ENCODE results near the gene SOAT2.
"Not testable (repeated sequence)": the region's sequence is repeated elsewhere in the genome, so short reads cannot be mapped to it uniquely, and the experiment has no call there.

Gene SOAT2

GRCh38 chr12:53090105-53090504 lies 13.2 kb upstream of the SOAT2 start:
- no peak for DNase-seq

- DNase-seq, result no peak
Measured at GRCh38 chr12:53090554-53090953, 12.7 kb upstream of the SOAT2 start.

GRCh38 chr12:53091756-53092155 lies 11.5 kb upstream of the SOAT2 start:
- peak; percentile 18 for DNase-seq

GRCh38 chr12:53093777-53094393 lies 9.4 kb upstream of the SOAT2 start:
- DNase-seq, result no peak

GRCh38 chr12:53094394-53094787 lies 8.9 kb upstream of the SOAT2 start:
- DNase-seq, result no peak

GRCh38 chr12:53094796-53095595 lies 8.3 kb upstream of the SOAT2 start:
- not testable (repeated sequence) for DNase-seq

GRCh38 chr12:53095596-53095895 lies 7.7 kb upstream of the SOAT2 start:
- DNase-seq, result not testable (repeated sequence)

GRCh38 chr12:53096089-53096741 lies 7.1 kb upstream of the SOAT2 start:
- DNase-seq, result no peak

GRCh38 chr12:53096759-53097158 lies 6.5 kb upstream of the SOAT2 start:
- DNase-seq, result no peak

- peak; percentile 47 for DNase-seq
Measured at GRCh38 chr12:53097207-53097563, 6.1 kb upstream of the SOAT2 start.

GRCh38 chr12:53097564-53098353 lies 5.5 kb upstream of the SOAT2 start, which contains the start of gene IGFBP6:
TSS of gene IGFBP6 (plus strand) at chr12:53097667. CDS start at chr12:53097718, 51 bp downstream.
- peak; percentile 58 for DNase-seq

GRCh38 chr12:53098354-53098981 lies 4.8 kb upstream of the SOAT2 start:
- DNase-seq, result no peak

- DNase-seq, result peak; percentile 77
Measured at GRCh38 chr12:53099071-53099882, 4.0 kb upstream of the SOAT2 start.

- no peak for DNase-seq
Measured at GRCh38 chr12:53100466-53101151, 2.7 kb upstream of the SOAT2 start.

- no peak for DNase-seq
Measured at GRCh38 chr12:53101266-53101665, 2.0 kb upstream of the SOAT2 start.

- DNase-seq, result no peak
Measured at GRCh38 chr12:53101931-53102781, 1.1 kb upstream of the SOAT2 start.

GRCh38 chr12:53103860-53104305 lies 597 bp downstream of the SOAT2 start:
- DNase-seq, result no peak

- DNase-seq, result no peak
Measured at GRCh38 chr12:53105256-53105655, 2.0 kb downstream of the SOAT2 start.

GRCh38 chr12:53105712-53106439 lies 2.6 kb downstream of the SOAT2 start:
- DNase-seq, result no peak

- DNase-seq, result no peak
Measured at GRCh38 chr12:53107122-53107521, 3.8 kb downstream of the SOAT2 start.
